HG02798 (cell line): Measurements from ENCODE around the gene TMEM178B.
"Not testable (repeated sequence)": the region's sequence is repeated elsewhere in the genome, so short reads cannot be mapped to it uniquely, and the experiment has no call there.

ENCODE experiments used
- ATAC-seq: cut with Tn5 transposase; IDR thresholded peaks from one replicate; pipeline ENCODE4 v1.9.1; 2021; ENCODE audit warnings: mild to moderate bottlenecking; ENCODE audit not compliant: unreplicated experiment, poor library complexity

The TMEM178B gene

DNA sequence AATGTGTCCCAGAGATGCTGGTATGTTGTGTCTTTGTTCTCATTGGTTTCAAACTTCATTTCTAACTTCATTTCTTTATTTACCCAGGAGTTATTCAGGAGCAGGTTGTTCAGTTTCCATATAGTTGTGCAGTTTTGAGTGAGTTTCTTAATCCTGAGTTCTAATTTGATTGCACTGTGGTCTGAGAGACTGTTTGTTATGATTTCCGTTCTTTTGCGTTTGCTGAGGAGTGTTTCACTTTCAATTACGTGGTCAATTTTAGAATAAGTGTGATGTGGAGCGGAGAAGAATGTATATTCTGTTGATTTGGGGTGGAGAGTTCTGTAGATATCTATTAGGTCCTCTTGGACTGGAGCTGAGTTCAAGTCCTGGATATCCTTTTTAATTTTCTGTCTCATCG lies 103.3 kb downstream of the TMEM178B start:
- ATAC-seq, result not testable (repeated sequence)

GRCh38 chr7:141178486-141179135 lies 104.7 kb downstream of the TMEM178B start:
- no peak for ATAC-seq

DNA sequence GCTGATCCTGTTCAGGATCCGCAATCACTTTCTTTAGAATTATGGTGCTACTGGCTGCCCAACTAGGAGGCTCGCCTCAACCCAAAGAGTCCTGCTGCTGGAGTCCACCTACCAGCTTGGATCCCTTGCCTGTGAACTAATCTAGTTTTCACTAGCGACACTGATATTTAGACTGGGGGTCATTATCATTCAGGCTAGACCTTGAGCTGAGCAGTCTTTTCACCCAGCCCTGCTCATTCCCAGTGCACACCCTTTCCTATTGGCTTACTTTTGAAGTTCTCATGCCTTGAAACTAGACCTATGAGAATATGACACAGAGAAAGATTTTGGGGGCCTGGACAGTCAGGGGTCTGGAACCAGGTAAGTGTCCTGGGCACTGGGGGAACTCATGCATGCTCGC lies 107.9 kb downstream of the TMEM178B start:
- no peak for ATAC-seq

GRCh38 chr7:141184532-141185190 lies 110.8 kb downstream of the TMEM178B start:
- ATAC-seq, result peak; percentile 51

DNA sequence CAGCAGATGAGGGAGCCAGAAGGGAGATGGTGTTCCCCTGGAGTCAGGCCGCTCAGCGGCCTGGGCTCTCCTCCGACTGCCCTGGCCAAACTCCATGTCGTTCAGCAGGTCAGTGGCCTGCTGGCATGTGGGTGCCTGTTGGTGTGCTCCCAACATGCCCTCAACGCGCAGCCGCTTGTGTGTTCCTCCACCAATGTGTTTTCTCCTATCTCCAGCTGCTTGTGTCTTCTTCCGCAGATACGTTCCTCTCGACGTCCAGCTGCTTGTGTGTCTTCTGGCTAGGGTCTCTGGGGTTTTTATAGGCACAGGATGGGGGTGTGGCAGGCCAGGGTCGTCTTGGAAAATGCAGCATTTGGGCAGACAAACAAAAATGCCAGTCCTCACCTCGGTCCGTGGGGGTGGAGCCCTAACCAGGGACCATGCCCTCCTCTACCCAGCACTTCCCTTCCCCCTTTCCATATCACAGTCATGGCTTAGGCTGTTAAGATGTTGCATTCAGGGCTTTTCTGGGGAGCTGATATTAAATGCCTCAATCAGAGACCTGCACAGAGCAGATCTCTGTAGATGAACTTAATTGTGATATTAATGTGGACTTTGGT lies 111.6 kb downstream of the TMEM178B start:
- no peak for ATAC-seq

DNA sequence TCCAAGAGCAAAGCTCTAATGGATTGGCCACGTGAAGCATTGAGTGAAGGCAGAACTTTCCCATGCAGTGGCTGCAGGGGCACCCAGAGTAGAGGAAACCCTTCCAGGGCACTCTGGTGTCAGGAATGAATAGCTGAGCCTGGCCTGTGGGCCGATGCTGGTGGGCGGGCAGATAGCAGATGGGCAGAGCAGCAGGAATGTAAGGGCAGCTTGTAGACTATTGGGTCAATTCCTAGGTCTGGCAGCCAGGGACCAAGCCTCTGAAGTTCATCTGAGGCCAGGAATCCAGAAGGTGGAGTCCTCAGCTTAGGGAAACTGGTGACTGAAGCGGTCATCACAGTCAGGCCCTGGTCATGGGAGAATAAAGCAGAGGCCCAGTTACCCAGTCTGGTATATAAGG lies 115.4 kb downstream of the TMEM178B start:
- no peak for ATAC-seq

- no peak for ATAC-seq
Observed at GRCh38 chr7:141190495-141190894, 116.6 kb downstream of the TMEM178B start.

DNA sequence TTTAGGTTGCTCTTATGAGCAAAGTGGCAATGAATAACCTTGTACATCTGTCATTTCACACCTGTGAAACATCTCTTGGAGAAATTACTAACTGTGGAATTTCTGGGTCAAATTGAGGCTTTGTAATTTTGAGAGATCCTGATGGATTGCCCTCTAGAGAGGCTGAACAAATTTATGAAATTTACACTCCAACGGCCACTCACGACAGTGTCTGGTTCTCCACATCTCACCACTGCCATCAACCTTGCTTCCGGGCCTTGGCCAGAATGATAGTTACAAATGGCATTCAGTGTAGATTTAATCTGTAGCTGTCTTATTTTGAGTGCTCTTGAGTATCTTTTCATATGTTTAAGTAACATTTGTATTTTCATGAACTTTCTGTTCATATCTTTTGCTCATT lies 117.4 kb downstream of the TMEM178B start:
- ATAC-seq, result no peak

GRCh38 chr7:141193066-141193465 lies 119.2 kb downstream of the TMEM178B start:
- no peak for ATAC-seq

GRCh38 chr7:141195722-141196121 lies 121.9 kb downstream of the TMEM178B start:
- ATAC-seq, result not testable (repeated sequence)

GRCh38 chr7:141198194-141198958 lies 124.5 kb downstream of the TMEM178B start:
- no peak for ATAC-seq

DNA sequence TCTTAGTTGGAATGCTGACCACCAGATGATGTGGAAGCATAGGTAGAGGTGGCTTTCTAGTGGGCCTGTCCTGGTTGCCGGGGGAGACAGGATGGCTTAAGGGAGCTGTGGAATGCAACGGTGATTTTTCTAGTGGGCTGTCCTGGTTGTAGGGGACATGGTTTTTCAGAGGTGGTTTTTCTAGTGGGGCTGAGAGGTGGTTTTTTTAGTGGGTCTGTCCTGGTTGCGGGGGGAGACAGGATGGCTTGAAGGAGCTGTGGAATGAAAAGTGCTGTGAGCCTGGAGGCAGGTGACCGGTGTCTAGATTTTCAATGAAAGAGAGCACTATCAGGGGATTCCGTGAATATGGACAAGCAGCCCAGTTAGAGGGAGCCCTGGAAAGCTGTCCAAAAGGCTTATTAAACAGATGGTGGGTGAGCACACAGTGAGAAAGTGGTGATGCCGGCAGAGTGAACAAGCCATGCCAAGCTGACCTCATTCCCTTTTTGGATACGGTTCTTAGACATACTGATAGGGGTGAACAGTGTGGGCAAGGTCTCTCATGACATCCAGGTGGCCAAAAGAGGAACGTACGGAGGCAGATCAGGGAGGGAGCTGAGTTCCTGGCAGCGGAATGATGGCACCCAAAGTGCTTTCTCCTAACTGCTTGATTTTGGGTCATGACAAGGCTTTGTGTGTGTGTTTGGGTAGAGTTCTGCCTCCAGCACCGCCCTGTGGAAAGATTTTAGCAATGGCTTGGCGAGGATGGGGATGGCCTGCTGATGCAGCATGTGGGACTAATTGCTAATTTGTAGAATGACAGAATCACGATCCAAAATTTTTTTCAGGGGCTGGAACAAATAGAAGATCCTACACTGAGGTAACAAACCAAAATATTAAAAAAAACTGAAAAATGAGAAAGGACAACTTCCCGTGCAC lies 126.6 kb downstream of the TMEM178B start:
- no peak for ATAC-seq

DNA sequence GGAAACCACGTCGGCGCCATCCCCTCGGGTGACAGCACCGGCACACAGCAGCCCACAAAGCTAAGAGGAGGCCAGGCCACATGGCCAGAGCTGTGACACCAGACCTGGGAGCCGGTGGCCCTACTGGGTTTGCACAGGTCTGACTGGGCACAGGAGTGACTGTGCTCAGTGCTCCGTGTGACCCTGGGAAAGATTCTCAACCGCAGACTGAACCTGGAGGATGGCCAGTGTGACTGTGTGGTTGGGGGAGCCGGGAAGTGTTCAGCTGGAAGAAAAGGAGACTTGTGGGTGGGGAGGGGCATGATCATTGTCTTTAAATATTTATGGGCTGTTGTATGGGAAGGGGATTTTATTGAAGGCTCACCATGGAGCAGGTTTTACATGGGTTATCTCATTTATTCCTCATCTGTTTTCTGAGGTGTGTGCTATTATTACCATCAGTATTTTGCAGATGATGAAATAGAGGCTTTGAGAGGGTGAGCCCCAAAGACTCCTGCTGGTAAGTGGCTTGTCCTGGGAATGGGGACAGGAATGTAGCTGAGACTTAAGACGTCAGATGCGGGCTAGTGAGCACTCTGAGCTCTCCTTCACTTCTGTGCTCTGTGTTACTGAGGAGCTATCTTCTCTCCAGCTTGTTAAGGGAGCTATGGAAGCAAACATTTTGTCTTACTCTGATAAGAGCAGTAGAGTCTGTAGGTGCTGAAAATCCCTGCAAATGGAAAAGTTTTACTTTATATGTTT lies 127.5 kb downstream of the TMEM178B start:
- ATAC-seq, result no peak

DNA sequence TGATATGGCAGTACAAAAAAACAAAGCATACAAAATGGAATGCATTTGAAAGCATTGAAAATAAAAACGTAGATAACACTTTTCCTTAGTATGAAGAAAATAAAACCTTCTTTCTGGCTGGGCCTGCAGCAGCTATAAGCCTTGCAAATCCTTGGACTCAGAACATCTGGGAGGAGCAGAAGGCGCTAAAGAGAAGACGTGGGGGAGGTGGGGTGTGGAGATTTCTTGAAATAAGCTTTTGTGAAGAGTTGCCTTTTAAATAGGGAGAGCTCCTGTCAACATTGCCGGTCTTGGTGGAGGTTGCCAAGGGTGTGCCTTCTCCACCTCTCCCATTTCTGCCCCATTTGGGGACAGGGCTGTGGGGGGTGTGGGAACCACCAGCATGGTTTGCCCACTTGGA lies 128.7 kb downstream of the TMEM178B start:
- no peak for ATAC-seq

- no peak for ATAC-seq
Observed at GRCh38 chr7:141203177-141203576, 129.3 kb downstream of the TMEM178B start.

- ATAC-seq, result no peak
Observed at GRCh38 chr7:141203586-141203985, 129.7 kb downstream of the TMEM178B start.

- no peak for ATAC-seq
Observed at GRCh38 chr7:141207661-141208060, 133.8 kb downstream of the TMEM178B start.

DNA sequence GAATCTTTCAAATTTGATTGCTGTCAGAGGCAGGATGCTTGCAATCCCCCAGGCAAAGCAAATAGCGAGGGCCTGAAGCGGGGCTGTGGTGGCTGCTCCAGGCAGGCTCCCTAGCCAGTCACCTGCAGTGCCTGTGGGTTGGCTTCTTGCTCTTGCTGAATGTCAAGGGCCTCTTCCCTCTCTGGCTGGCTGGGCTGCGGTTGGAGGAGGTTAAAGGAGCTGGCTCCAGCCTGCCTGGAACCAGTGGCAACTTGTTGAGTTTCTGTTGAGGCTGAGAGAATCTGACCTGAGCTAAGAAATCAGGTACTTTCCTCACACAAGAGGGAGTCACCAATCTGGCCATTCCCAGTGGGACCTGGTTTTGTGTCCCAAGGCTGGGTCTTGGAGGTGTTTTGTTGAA lies 134.7 kb downstream of the TMEM178B start:
- ATAC-seq, result no peak

- no peak for ATAC-seq
Observed at GRCh38 chr7:141209454-141209853, 135.6 kb downstream of the TMEM178B start.
